Measurements from ENCODE around the gene RAPGEF1.
A peak's percentile ranks its signal among the peaks of the same experiment; 100 is the strongest.

- TF ChIP-seq POLR2A (IDR thresholded peaks at IDR 0.05; ENCODE audit: low read depth, low read length) (0 out of 2 replicates have a peak, but pooled peaks have one; percentile 26), TAF1 (IDR thresholded peaks at IDR 0.05; ENCODE audit: low read depth, low read length) (0 out of 2 replicates have a peak, but pooled peaks have one; percentile 25), POU2F2 (IDR thresholded peaks at IDR 0.05; ENCODE audit: low read depth, low read length) (peak; percentile 85), SPI1 (IDR thresholded peaks at IDR 0.05; ENCODE audit: low read depth, low read length) (no peak), POLR2AphosphoS5 (IDR thresholded peaks at IDR 0.05; ENCODE audit: low read depth, low read length) (no peak)
Measured at GRCh38 chr9:131727795-131728545, 11.9 kb downstream of the RAPGEF1 start.
